Kidney (tissue), 14 donors: ENCODE results near the gene PBX3. TPM values are rescaled to one million over a fixed set of nuclear protein-coding genes. Genes with fewer than 3 reads are reported as not detected.
A peak's percentile ranks its signal among the peaks of the same experiment; 100 is the strongest.

Experiments used
- DNase-seq, 5 donors: peaks; one replicate each; pipeline ENCODE4 v3.0.0-alpha.2; 2013 to 2020
- FAIRE-seq: peaks from 2 replicates; lab custom pipeline; 2012; peaks lifted over from hg19 to GRCh38; lab: Jason Lieb, UNC
- H3K27ac ChIP-seq, 2 donors: one replicate each; pipeline ENCODE4 v1.7.0; 2013; ENCODE audit warnings: low read depth in 2 of 2, low read length in 2 of 2, inconsistent platforms in 1 of 2
- H3K27me3 ChIP-seq: one replicate; pipeline ENCODE4 v1.7.1; 2013; ENCODE audit warnings: low read length, inconsistent platforms; ENCODE audit not compliant: control insufficient read depth, insufficient read depth
- H3K36me3 ChIP-seq, 3 donors: one replicate each; pipeline versions ENCODE4 v1.7.0 to v1.7.1; 2013; ENCODE audit warnings: low read length in 3 of 3, control low read depth in 1 of 3, inconsistent platforms in 1 of 3; ENCODE audit not compliant: insufficient read depth in 3 of 3, control insufficient read depth in 2 of 3
- H3K4me1 ChIP-seq, 3 donors: one replicate each; pipeline versions ENCODE4 v1.7.0 to v1.7.1; 2013; ENCODE audit warnings: low read length in 3 of 3, inconsistent platforms in 1 of 3, low read depth in 1 of 3; ENCODE audit not compliant: control insufficient read depth in 2 of 3, insufficient read depth in 2 of 3
- H3K4me3 ChIP-seq, 3 donors: one replicate each; pipeline versions ENCODE4 v1.7.0 to v1.8.1; 2013; ENCODE audit warnings: low read length in 3 of 3, control low read depth in 1 of 3, inconsistent platforms in 1 of 3
- H3K9ac ChIP-seq, 3 donors: one replicate each; pipeline versions ENCODE4 v1.7.0 to v1.7.1; 2013; ENCODE audit warnings: low read length in 3 of 3, control low read depth in 1 of 3, inconsistent platforms in 1 of 3
- H3K9me3 ChIP-seq, 3 donors: one replicate each; pipeline versions ENCODE4 v1.7.0 to v1.7.1; 2013; ENCODE audit warnings: low read length in 3 of 3, control low read depth in 1 of 3, inconsistent platforms in 1 of 3; ENCODE audit not compliant: control insufficient read depth in 2 of 3, insufficient read depth in 1 of 3
- CTCF ChIP-seq: IDR thresholded peaks from 3 replicates; pipeline ENCODE4 v1.5.1; 2012; ENCODE audit warnings: mild to moderate bottlenecking, moderate library complexity, borderline replicate concordance; ENCODE audit not compliant: insufficient read depth; ENCODE audit errors: extremely low read depth
- intact Hi-C: fragments of 100-400 bp; cut with DNase I; formaldehyde crosslinking; loops from one replicate; pipeline ENCODE4 v1.11.1; 2022
- polyA plus RNA-seq: library from polyadenylated mRNA; stranded (reverse); fragments of 350-450 nt; fragmentation: Illumina TruSeq; extraction: RNeasy Lipid Tissue Mini Kit (QIAGEN cat#74804); gene quantifications from one replicate; pipeline ENCODE4 v1.2.3, GENCODE V29; 2014; ENCODE audit warnings: low read depth, low replicate concordance; ENCODE audit not compliant: insufficient read depth
- total RNA-seq: library from RNA; stranded (reverse); fragmentation: NEBNext Ultra II Directional; extraction: Animal tissue kit (Norgen Biotek cat#: 25700); gene quantifications from one replicate; pipeline ENCODE4 v1.2.1, GENCODE V29; 2021
- donor health status: control.
- donor health status: control.
- donor health status: control.
- donor health status: control.
- donor health status: control.
- donor health status: DM: yes; HTN: yes; CAD: no.
- donor health status: Normal renal cell carcinoma (clear cell type).

PBX3 gene
- total and polyA plus RNA-seq, 2 donors from 2014 or later, result 10.2 to 23.6 TPM

- Histone ChIP-seq H3K9me3 (no peaks in the 10 kb centered on the region), H3K27me3 (no peaks in the 10 kb centered on the region), H3K27ac (no peak overlapping the region), H3K4me1 (no peaks in the 10 kb centered on the region), H3K4me3 (no peak overlapping the region), H3K9ac (no peak overlapping the region), H3K36me3 (no peaks in the 10 kb centered on the region)
- DNase-seq, result peak in 1 of 5 donors; percentile 57
- no peak for FAIRE-seq
- TF ChIP-seq CTCF, result no peak
- intact Hi-C loops, result no loop called here
Observed at GRCh38 chr9:125994066-125994943, 247.1 kb downstream of the PBX3 start.

DNA sequence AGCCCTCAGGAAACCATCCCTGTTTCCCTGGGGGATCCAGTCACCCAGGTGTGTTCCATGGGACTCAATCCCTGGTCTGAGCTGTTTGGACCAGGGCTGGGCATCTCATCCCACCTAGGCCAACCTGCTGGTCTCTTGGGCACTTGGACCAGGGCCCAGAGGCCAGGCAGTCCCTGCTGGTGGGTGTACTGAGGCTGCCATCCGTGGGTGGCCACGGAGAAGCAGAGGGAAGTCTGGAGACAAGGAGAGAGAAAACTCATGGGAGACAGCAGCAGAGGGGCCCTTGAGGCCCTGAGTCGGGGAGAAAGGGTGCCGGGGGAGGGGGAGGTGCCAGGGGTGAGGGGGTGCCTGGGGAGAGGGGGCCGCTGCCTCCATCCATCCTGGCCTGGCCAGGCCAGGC, 247.8 kb downstream of the PBX3 start:
- DNase-seq (peak in 1 of 5 donors; percentile 51), FAIRE-seq (no peak)
- Histone ChIP-seq H3K9me3 (no peaks in the 10 kb centered on the region), H3K27me3 (no peaks in the 10 kb centered on the region), H3K27ac (no peak overlapping the region), H3K4me1 (no peaks in the 10 kb centered on the region), H3K9ac (no peak overlapping the region), H3K36me3 (no peaks in the 10 kb centered on the region), H3K4me3 (no peak overlapping the region)
- TF ChIP-seq CTCF, result no peak
- intact Hi-C loops, result no loop called here

GRCh38 chr9:125995706-125996105, 248.5 kb downstream of the PBX3 start:
- Histone ChIP-seq H3K4me1 (no peaks in the 10 kb centered on the region), H3K27ac (no peak overlapping the region), H3K9me3 (no peaks in the 10 kb centered on the region), H3K36me3 (no peaks in the 10 kb centered on the region), H3K27me3 (no peaks in the 10 kb centered on the region), H3K9ac (no peak overlapping the region), H3K4me3 (no peak overlapping the region)
- DNase-seq (peak in 1 of 5 donors; percentile 24), FAIRE-seq (no peak)
- TF ChIP-seq CTCF, result no peak
- intact Hi-C loops, result no loop called here
